NB4 (cell line): ENCODE results near the gene MAN2C1.
"Not testable (repeated sequence)": the region's sequence is repeated elsewhere in the genome, so short reads cannot be mapped to it uniquely, and the experiment has no call there.

Experiments
- DNase-seq: peaks from one replicate; pipeline ENCODE4 v3.0.0; 2010; ENCODE audit warnings: low read depth
- H3K4me3 ChIP-seq: one replicate; pipeline ENCODE4 v1.5.1; 2011; ENCODE audit warnings: mild to moderate bottlenecking, low read depth, low read length, moderate library complexity
- CTCF ChIP-seq: IDR thresholded peaks from one replicate; pipeline ENCODE4 v1.5.1; 2012; ENCODE audit warnings: low read depth, low read length
- MAX ChIP-seq: IDR thresholded peaks from 2 replicates; pipeline ENCODE4 v1.6.1; 2011; ENCODE audit warnings: low read depth, low read length
- MYC ChIP-seq: IDR thresholded peaks from 2 replicates; pipeline ENCODE4 v1.6.1; 2011; ENCODE audit warnings: low read depth, low read length
- POLR2A ChIP-seq: IDR thresholded peaks from 2 replicates; pipeline ENCODE4 v1.6.1; 2011; ENCODE audit warnings: mild to moderate bottlenecking; ENCODE audit not compliant: insufficient read length; ENCODE audit errors: extremely low read depth

MAN2C1 gene

GRCh38 chr15:75313116-75313845 is 55.1 kb downstream of the MAN2C1 start:
- DNase-seq: no peak
- H3K4me3 ChIP-seq: no peak overlapping the region
- TF ChIP-seq POLR2A (no peak), MYC (no peak), MAX (no peak), CTCF (no peak)

GRCh38 chr15:75312548-75312947 is 55.9 kb downstream of the MAN2C1 start:
- not testable (repeated sequence) for DNase-seq, H3K4me3 ChIP-seq

- no peak for DNase-seq
- TF ChIP-seq MYC (no peak), MAX (no peak), POLR2A (no peak), CTCF (no peak)
- no peak overlapping the region for H3K4me3 ChIP-seq
Observed at GRCh38 chr15:75309711-75310110, 58.7 kb downstream of the MAN2C1 start.

GRCh38 chr15:75307778-75308390 is 60.5 kb downstream of the MAN2C1 start:
- peak; percentile 67 for DNase-seq
- TF ChIP-seq POLR2A: no peak
- TF ChIP-seq CTCF: peak; percentile 75
- H3K4me3 ChIP-seq: no peak overlapping the region

- DNase-seq: no peak
- TF ChIP-seq POLR2A: no peak
- no peak for TF ChIP-seq MYC
- no peak for TF ChIP-seq CTCF
- no peak for TF ChIP-seq MAX
- H3K4me3 ChIP-seq: no peak overlapping the region
Observed at GRCh38 chr15:75306188-75306587, 62.2 kb downstream of the MAN2C1 start.
